Loucy (cell line): ENCODE measurements around the gene GRM7.

Experiments
- EZH2phosphoT487 ChIP-seq: fragments of 200-600 bp; IDR thresholded peaks from 2 replicates; pipeline ENCODE4 v1.6.1; 2018; ENCODE audit warnings: antibody characterized with exemption, mild to moderate bottlenecking, moderate library complexity, borderline replicate concordance
- TF ChIP-seq, protein P1 (sequence below): fragments of 200-600 bp; sonication (generic); conservative IDR thresholded peaks from 2 replicates; pipeline ENCODE4 v1.5.1; 2014; ENCODE audit warnings: mild to moderate bottlenecking, antibody characterized with exemption, low read length

DNA sequence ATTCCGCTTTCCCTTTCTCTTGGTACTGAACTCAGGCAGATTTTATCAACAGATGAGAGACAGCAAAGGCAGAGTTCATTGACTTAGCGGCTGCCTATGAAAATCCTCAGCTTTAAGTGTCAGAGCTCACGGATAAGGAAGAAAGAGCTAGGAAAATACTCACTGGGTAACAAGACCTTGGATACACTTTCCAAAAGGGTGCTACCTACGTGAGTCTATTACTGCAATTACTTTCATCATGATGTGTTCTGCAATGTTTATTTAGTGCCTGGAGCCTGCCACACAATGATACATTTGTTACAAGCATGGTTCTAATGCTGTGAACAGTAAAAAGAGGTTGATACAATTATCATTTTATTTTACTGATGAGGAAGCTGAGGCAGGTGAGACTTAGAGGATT, 177.5 kb downstream of the GRM7 start:
- TF ChIP-seq, protein P1, sequence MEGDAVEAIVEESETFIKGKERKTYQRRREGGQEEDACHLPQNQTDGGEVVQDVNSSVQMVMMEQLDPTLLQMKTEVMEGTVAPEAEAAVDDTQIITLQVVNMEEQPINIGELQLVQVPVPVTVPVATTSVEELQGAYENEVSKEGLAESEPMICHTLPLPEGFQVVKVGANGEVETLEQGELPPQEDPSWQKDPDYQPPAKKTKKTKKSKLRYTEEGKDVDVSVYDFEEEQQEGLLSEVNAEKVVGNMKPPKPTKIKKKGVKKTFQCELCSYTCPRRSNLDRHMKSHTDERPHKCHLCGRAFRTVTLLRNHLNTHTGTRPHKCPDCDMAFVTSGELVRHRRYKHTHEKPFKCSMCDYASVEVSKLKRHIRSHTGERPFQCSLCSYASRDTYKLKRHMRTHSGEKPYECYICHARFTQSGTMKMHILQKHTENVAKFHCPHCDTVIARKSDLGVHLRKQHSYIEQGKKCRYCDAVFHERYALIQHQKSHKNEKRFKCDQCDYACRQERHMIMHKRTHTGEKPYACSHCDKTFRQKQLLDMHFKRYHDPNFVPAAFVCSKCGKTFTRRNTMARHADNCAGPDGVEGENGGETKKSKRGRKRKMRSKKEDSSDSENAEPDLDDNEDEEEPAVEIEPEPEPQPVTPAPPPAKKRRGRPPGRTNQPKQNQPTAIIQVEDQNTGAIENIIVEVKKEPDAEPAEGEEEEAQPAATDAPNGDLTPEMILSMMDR: no peak
- no peak for TF ChIP-seq EZH2phosphoT487
